ENCODE results near the gene THSD7B.

The THSD7B gene

GRCh38 chr2:137420744-137421143 lies 655.4 kb downstream of the THSD7B start:
- no peaks in the 10 kb centered on the region for H3K27me3 Mint-ChIP-seq (ENCODE audit: low read depth, poor library complexity)
- no peak overlapping the region for H3K4me3 Mint-ChIP-seq
- no peaks in the 10 kb centered on the region for H3K4me1 Mint-ChIP-seq
- no peaks in the 10 kb centered on the region for H3K36me3 Mint-ChIP-seq (ENCODE audit: low read depth)
- H3K9me3 Mint-ChIP-seq = peaks cover 16% of the 10 kb centered on the region
- no peak overlapping the region for H3K27ac Mint-ChIP-seq
- TF ChIP-seq CTCF (IDR thresholded peaks at IDR 0.05) = no peak
- no peak for DNase-seq

GRCh38 chr2:137435162-137435561 lies 669.8 kb downstream of the THSD7B start:
- Mint-ChIP-seq H3K4me3 (no peak overlapping the region), H3K36me3 (ENCODE audit: low read depth) (no peaks in the 10 kb centered on the region), H3K27me3 (ENCODE audit: low read depth, poor library complexity) (no peaks in the 10 kb centered on the region), H3K27ac (no peak overlapping the region), H3K9me3 (no peaks in the 10 kb centered on the region), H3K4me1 (no peaks in the 10 kb centered on the region)
- no peak for TF ChIP-seq CTCF (IDR thresholded peaks at IDR 0.05)
- no peak for DNase-seq

GRCh38 chr2:137437386-137437785 lies 672.0 kb downstream of the THSD7B start:
- no peaks in the 10 kb centered on the region for H3K27me3 Mint-ChIP-seq (ENCODE audit: low read depth, poor library complexity)
- TF ChIP-seq CTCF (IDR thresholded peaks at IDR 0.05) = no peak
- H3K9me3 Mint-ChIP-seq = no peaks in the 10 kb centered on the region
- H3K27ac Mint-ChIP-seq = no peak overlapping the region
- DNase-seq = no peak
- H3K4me3 Mint-ChIP-seq = no peak overlapping the region
- H3K36me3 Mint-ChIP-seq (ENCODE audit: low read depth) = no peaks in the 10 kb centered on the region
- H3K4me1 Mint-ChIP-seq = no peaks in the 10 kb centered on the region

GRCh38 chr2:137444970-137445369 lies 679.6 kb downstream of the THSD7B start:
- no peaks in the 10 kb centered on the region for H3K9me3 Mint-ChIP-seq
- TF ChIP-seq CTCF (IDR thresholded peaks at IDR 0.05) = no peak
- no peaks in the 10 kb centered on the region for H3K4me1 Mint-ChIP-seq
- no peaks in the 10 kb centered on the region for H3K27me3 Mint-ChIP-seq (ENCODE audit: low read depth, poor library complexity)
- no peak overlapping the region for H3K4me3 Mint-ChIP-seq
- H3K36me3 Mint-ChIP-seq (ENCODE audit: low read depth) = no peaks in the 10 kb centered on the region
- no peak overlapping the region for H3K27ac Mint-ChIP-seq
- no peak for DNase-seq

GRCh38 chr2:137449454-137449853 lies 684.1 kb downstream of the THSD7B start:
- no peaks in the 10 kb centered on the region for H3K4me1 Mint-ChIP-seq
- no peaks in the 10 kb centered on the region for H3K27me3 Mint-ChIP-seq (ENCODE audit: low read depth, poor library complexity)
- TF ChIP-seq CTCF (IDR thresholded peaks at IDR 0.05) = no peak
- no peak overlapping the region for H3K27ac Mint-ChIP-seq
- H3K36me3 Mint-ChIP-seq (ENCODE audit: low read depth) = no peaks in the 10 kb centered on the region
- no peak for DNase-seq
- H3K9me3 Mint-ChIP-seq = no peaks in the 10 kb centered on the region
- no peak overlapping the region for H3K4me3 Mint-ChIP-seq

- Mint-ChIP-seq H3K36me3 (ENCODE audit: low read depth) (no peaks in the 10 kb centered on the region), H3K4me3 (no peak overlapping the region), H3K4me1 (no peaks in the 10 kb centered on the region), H3K27ac (no peak overlapping the region), H3K9me3 (peaks cover 3% of the 10 kb centered on the region), H3K27me3 (ENCODE audit: low read depth, poor library complexity) (no peaks in the 10 kb centered on the region)
- no peak for TF ChIP-seq CTCF (IDR thresholded peaks at IDR 0.05)
- DNase-seq = no peak
These were observed 689.5 kb downstream of the THSD7B start for GRCh38 chr2:137454886-137455285.

Data from nephron progenitor cell (in vitro differentiated cells).